ENCODE data around the gene TNK1.

TNK1 gene

DNA sequence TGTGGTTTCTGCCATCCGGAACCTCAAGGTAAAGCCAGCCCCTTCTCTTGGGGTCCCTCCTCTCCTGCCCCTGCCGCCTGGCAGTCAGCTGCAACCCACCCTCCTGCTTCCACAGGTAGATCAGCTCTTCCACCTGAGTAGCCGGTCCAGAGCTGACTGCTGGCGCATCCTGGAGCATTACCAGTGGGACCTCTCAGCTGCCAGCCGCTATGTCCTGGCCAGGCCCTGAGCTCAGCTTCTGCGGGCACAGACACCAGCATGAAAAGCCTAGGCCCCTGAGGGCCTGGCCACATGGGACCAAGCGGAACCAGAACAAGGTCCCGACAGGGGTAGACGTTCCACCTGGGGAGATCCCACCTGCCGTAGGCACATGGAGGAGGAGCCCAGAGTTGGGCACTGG is 8.0 kb downstream of the TNK1 start:
- FAIRE-seq, result no peak
- DNase-seq (ENCODE audit: extremely low spot score, insufficient read length, low read depth), result no peak

DNA sequence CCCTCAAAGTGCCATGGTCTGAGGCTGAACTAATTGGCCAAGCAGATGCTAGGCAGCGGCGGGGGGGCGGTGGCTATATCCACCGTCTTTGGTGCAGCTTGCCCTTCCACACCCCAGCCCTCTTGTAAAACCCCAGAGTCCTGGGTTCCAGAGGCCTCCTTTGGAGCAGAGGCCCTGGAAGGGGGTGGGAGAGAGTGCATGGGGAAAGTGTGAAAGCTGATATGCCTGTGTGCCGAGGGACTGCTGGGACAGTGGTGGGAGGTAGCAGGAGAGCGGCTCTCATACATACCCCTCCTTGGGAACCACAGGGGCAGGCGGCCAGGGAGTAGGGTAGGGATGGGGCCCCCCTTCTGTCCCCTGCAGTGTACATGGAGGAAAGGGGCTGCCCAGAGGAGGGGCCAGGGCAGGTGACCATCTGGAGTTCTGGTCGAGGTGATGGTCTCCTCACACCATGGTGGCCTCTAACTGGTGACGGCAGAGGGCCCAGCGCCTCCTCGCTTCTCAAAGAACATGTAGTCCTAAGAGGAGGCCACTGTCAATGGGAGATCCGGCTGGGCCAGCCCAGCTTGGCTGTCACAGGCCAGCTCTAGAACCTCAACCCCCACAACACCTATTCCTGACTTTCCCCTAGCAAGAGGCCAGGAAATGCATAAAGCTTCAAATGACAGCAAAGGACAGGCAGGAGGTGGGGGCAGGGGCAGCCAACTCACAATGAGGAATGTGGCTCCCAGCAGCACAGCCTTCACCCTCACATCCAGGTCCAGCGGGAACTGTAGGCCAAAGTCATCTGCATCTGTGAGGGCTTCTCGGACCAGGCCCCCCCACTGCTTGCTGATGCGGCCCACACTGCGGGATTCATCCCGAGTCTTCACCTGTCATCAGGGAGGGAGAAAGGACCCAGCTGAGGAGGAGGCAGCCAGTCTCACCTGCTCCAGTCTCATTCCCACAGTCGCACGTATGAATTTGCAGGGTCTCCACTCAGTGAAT is 9.3 kb downstream of the TNK1 start:
- no peak for FAIRE-seq
- DNase-seq (ENCODE audit: extremely low spot score, insufficient read length, low read depth), result no peak

DNA sequence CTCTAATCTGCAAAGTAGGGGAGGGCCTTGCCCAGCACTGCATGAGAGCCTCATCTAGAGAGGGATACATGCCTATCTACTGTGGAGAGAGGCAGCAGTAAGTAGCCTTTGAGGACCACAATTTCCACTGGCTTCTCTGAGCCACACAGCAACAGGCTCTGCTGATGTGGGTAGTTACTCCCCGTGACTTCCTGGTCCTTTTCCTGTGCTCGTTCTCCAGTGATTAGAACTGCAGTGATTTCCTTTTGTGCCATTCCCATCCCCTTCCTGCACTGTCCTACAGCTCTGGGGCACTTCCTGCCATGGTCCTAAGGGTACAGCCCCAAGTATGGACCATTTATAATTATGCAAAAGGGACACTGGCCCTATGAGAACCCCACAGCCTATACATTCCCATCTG is 10.4 kb downstream of the TNK1 start:
- DNase-seq (ENCODE audit: extremely low spot score, insufficient read length, low read depth) (no peak), FAIRE-seq (no peak)

DNA sequence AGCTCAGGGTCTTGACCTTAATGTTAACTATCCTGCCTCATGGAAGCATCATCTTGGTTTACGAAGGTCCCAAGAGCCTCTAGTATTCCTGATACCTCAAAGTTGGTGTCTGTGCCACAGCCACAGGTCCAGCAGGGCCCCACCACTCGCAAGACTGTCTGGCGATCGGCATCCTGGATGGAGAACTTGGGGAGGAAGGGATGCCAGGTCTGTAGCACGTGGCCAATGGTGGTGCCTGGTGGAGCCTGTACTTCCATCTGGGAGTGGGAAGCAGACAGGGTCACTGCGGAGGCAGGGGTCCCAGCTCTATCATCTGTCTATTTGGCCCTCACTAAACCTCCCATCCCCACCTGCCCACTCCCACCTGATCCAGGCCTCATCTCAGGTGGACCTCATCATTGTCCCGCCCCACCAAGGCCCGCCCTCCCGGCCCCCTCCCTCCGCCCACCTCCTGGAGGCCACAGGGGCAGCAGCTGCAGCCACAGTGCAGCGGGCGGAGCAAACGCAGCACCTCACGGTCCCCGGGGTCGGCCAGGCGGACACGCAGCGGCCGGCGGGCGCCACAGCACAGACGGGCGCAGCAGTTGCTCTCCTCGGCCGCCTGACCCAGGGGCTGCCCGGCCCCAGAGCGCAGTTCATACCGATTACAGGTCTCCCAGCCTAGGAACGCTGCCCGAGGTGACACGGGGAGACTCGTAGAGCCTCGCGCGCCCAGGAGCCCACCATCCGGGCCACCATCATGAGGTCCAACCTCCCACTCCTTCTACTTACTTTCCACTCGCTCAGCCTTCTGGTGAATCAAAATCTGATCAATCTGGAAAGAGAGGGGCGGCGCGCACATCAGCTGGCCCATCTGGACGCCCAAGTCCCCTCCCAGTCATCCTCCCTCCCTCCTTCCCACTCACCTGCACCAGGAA is 12.1 kb downstream of the TNK1 start:
- FAIRE-seq (no peak), DNase-seq (ENCODE audit: extremely low spot score, insufficient read length, low read depth) (no peak)

DNA sequence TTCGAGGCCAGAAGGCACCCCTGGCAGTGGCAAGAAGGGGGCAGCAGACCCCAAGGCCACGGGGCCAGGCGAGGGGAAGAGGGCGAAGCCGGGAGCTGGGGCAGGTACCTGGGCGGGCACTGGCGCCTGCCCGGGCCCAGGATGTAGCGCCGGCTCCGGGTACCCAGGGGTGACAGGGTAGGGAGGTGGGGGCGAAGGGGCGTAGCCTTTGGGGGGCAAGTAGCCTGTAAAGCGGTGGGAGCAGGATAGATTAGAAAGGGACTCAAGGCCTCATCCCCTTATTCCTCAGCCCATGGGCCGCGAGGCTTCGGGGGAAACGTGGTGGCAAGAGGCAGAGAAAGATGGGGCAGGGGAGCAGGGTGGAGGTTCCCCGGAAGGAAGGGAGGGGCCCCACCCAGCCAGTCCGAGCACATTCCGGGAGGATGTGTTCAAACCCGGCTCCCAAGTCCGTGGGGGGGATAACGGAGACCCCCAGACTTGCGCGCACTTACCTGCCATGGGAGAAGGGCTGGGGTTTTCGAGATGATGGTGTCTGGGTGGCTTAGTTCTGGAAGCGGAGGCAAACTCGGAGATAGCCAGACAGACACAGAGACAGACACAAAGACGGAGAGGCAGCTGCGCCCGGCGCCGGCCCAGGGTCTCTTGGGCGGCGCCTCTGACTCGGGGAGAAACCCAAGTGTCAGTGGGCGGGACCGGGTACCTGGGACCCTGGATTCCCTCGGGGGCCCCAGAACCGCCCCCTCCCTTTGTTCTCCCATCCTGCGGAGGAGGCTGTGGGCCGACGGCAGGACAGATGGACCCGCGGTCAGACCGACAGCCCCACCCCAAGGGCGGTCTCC is 12.9 kb downstream of the TNK1 start:
- DNase-seq (ENCODE audit: extremely low spot score, insufficient read length, low read depth) (no peak), FAIRE-seq (peak; percentile 21)

DNA sequence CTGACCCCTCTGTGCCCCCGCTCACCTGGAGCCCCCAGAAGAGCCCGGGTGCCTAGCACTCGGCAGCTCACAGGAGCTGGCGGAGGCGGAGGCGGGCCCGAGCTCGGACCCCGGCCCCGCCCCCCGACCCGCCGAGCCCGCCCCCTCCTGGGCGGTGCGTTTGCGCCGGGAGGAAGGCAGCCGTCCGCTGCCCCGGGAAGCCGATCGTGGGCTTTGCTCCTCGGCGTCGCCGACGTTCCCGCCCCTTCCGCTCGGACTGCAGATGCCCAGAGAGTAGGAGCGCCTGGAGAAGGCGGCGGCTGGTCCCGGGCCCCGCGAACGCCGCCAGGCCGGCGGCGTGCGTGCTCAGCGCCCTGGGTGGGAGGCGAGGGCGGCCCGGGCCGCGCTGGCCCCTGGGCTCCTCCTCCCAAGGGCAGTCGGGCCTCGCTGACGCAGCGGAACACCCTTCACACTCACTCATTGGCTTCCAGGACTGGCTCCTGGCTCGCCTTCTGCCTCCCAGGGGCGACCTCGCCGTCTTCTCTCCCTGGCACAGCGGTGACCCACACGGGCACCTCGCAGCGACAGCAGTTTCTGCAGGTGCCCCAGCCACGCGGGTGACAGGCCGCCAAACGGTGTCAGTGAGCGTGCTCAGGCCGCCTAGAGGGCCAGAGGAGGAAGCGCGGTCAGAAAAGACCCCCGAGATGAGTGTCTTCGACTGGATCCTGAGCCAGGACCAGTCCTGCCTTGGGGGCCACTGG is 13.7 kb downstream of the TNK1 start, which contains the start of gene PLSCR3:
Gene PLSCR3 (minus strand): TSS at position 74 of the 740 bp plus-strand sequence. CDS start 415 bp downstream, outside the sequence.
- FAIRE-seq (peak; percentile 90), DNase-seq (ENCODE audit: extremely low spot score, insufficient read length, low read depth) (peak; percentile 89)

DNA sequence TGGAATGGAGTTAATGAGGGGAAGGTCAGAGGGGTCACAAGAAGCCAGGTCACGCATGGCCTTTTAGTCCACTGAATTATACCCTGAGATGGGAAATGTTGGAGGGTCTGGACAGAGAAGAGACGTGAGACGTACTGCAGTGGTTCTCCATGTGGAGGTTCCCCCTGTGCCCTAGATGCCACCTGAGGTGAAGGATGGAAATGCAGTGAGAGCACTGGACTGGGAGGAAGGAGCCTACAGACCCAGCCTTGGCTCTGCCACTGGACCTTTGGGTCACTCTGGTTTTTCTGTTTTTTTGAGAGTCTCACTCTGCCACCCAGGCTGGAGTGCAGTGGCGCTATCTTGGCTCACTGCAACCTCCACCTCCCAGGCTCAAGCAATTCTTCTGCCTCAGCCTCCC is 15.3 kb downstream of the TNK1 start:
- FAIRE-seq, result no peak
- no peak for DNase-seq (ENCODE audit: extremely low spot score, insufficient read length, low read depth)

DNA sequence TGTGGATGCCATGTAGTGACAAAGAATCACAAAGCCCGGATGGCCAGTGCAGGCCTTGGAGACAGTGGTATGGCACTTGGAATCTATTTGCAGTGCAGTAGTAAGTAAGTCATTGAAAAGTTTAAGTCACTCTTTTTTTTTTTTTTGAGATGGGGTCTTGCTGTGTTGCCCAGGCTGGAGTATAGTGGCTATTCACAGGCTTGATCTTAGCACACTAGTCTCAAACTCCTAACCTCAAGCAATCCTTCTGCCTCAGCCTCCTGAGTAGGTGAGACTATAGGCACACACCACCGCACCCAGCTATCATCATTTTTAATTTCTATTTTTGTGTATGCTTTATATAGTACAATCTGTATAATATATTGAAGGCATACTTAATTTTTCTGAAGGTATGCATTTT is 17.7 kb downstream of the TNK1 start:
- no peak for DNase-seq (ENCODE audit: extremely low spot score, insufficient read length, low read depth)
- FAIRE-seq, result no peak

DNA sequence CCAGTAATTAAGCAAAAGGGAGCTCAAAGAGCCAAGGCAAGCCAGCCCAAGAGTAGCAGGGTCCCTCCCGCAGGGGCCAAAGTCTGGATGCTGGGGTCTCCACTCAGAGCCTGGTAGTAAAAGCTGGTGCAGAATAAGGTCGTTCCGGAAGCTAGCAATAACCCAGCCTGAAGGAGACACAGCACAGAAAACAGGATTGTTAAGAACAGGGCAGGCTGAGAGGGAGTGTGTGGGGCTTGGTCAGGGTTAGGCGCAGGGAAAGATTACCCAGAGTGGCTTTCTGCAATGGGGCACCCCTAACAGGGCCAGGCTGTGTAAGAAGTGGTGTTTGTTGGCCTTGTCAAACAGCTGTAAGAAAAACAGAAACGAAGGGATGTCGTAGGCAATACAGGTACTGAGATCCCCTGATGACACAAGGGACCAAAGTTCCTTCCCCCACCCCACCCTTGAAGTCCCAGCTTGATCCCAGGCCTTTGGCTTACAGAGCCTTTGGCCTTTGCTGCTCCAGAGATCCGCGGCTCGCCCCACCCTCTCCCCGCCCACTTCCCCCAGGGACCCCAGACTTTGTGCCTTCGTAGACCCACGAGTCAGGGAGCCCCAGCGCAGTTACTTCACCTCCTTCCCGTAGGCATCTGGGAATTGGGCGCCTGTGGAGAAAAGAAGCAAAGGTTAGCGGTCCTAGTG is 22.3 kb downstream of the TNK1 start:
- no peak for DNase-seq (ENCODE audit: extremely low spot score, insufficient read length, low read depth)
- FAIRE-seq, result no peak

DNA sequence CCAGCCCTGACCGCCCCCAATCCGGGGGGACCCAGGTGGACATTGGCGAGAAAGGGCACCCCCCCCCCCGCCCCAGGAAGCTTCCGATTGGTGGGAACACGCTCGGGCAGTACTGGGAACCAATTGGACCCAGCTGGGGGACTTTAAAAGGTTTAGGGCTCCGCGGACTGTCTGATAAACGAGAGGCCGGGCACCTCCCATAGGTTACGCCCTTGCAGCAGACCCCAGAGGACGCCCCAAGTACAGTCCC is 22.8 kb downstream of the TNK1 start:
- FAIRE-seq (no peak), DNase-seq (ENCODE audit: extremely low spot score, insufficient read length, low read depth) (no peak)

DNA sequence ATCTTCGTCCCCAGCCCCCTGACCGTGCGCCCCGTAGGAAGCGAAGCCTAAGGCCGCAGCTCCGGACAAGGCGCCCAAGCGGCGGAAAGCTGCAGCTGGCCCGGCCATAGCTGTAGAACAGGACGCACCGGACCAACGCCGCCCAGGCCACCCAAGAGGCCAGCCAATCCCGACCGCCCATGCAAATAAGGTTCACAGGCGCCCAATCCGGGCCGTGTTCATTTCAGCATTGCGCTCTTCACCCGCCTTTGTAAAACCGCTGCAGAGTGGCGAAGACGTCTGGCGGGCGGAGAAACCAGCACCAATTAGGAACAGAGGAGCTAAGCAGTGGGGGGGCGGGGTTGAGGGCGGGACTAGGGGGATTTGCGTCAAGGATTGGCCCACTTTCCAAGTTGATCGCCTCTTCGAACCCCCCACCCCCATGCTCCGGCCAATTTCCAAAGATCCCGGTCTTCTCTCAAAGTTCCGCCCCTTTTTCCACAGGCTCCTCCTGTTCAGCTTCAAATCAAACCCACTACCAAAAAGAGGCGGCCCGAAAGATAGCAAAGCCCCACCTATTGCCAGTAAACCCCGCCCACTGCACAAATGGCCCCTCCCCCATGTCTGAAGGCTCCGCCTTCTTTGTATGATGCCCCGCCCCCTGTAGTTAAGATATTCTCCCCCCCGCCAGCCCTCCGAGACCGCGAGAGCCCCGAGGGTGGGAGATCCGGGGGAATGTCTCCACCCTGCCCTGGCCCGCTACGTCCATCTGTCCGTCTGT is 23.3 kb downstream of the TNK1 start, which contains the start of gene TMEM256:
Gene TMEM256 (minus strand): TSS at position 121 of the 760 bp plus-strand sequence. CDS start 13 bp downstream, at position 108.
- FAIRE-seq (peak; percentile 100), DNase-seq (ENCODE audit: extremely low spot score, insufficient read length, low read depth) (peak; percentile 91)

DNA sequence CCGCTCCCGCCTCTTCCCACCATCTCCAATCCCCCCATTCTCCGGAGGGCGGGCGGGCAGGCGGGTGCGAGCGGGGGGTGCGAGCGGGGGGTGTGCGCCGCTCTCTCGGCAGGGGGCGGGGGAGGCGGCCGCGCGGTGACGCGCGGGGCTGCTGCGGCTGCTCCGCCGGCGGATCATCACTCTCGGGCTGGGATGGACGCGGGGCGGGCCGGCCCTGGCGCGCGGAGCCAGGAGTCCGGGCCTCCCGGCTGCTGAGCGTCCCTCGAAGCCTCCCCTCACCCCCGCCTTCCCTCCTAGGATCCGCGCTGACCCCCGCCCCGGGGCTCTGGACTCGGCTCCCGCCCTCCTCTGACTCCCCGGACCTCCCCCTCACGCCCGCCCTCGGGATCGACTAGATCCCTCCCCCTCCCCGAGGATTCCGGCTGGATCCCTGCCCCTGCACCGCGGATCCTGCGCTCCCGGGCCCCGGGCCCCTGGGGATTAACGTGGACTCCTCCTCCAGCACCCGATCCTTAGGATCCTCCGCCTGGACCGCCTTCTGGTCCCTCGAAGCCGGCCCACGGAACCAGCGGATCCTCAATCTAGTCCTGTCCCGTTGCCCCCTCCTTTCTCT is 24.0 kb downstream of the TNK1 start:
- FAIRE-seq (no peak), DNase-seq (ENCODE audit: extremely low spot score, insufficient read length, low read depth) (no peak)

DNA sequence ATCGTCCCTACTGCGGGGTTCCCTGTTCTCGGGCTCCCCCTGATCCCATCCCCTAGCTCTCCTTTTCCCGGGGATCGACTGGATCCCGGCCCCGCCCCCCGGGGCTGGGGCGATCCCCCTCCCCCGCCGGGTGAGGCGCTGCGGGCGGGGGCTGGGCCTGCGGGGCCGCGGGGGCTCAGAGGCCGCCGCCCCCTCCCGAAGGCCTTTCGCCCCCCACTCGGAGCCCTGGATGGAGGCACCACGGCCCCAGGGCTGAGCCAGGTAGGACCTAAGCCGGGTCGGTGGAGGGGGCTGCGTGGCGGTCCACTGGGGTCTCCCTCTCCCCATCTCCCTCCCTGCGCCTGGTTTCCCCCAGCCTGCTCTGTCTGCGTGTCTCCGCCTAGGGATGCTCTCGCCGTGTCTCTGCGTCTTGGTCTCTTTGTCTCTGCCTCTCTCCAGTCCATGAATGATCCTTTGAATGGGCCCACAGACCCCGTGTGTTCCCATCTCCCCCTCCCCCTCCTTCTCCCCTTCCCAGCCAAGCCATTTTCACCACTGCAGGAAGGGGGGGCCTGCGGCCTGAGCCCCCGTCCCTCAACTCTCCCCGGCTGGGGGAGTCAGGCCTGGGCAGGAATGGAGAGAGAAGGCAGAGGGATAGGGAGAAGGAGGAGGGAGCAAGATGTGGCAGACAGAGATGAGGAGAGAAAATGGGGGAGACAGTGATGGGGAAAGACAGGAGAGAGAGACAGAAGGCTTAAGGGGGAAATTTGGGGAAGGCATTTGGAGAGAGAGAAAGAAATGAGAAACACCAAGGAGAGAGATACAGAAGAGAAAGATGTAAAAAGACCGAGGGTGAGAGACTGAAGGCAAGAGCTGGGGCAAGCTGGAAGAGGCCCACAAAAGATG is 24.7 kb downstream of the TNK1 start:
- DNase-seq (ENCODE audit: extremely low spot score, insufficient read length, low read depth) (no peak), FAIRE-seq (no peak)

DNA sequence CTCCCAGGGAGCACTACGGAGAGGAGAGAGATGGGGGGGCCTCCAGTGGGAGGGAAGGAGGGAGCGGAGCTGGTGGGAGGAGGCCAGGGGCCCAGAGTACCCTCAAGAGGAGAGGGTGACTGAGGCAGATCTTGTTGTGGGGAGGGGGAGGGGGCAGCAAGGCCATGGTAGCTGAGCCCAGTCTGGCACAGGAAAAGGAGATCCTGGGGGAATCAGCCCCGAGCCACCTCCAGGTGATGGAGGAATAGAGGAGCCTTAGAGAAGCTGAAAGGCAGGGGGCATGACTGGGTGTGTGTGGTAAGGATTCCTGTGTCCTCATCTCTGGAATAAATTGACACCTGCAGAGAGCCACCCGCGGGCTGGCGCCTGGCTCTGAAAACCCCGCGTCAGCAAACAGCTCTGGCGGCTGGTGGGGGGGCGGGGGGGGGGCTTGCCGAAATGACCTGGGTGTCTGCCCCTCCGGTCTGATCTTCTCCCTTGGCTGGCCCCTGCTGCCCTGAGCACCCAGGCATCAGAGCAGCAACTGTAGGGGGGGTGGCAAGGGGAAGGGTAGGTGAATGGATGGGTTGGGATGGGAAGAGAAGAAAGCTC is 25.4 kb downstream of the TNK1 start:
- FAIRE-seq (no peak), DNase-seq (ENCODE audit: extremely low spot score, insufficient read length, low read depth) (no peak)

DNA sequence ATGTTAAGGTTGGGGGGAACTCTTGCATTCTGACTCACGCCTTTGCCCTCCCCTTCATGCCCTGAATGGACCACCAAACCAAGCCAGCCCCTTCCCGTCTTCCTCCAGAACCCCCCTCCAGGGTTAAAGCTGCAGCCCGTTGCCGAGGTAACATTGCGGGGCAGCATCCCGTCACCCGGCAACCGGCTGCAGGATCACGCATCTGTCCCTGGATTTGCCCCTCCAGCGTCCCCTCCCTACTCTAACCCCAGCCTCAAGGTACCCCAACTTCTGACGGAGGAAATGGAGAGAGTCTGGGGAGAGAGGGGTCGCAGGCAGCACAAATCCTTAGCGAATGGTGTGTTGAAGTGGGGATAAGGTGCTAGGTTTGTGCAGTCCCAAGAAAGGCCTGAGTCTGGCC is 26.2 kb downstream of the TNK1 start:
- FAIRE-seq (no peak), DNase-seq (ENCODE audit: extremely low spot score, insufficient read length, low read depth) (no peak)

DNA sequence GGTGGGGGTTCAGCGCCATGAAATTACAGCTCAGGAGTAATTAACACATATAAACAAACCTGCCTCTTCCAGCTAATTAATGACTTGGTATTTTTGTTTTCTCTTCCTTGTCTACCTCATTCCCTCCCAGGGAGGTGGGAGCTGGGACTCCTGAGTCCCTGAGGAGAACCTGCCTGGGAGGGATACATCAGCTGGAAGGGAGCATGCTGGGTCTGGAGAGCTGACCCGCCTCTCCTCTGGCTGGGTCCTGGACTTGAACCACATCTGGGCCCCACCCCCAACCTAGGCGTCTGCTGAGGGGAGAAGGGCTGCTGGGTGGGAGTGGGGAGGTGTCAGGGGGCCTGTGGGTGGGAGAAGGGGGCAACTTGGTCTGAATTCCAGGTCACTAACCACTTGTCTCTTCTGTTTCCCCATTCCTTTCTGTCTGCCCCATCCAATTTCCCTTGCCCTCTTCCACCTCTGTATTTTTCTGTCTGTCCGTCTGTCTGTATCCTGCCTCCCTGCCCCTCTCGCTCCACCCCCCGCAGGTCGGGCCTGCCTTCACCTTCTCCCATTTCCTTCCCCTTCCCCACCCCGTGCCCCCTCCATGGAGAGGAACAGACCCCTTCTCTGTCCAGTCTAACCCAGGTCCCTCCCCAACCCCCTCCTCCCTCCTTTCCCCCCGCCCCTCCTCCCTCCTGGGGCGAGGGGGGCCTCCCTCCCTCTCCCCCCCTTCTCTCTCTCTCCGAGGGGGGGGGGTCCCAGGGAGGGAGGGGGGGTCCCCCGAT is 26.8 kb downstream of the TNK1 start, which contains the start of gene NLGN2:
Gene NLGN2 (plus strand): TSS at position 361 of the 767 bp plus-strand sequence. CDS start 411 bp downstream, outside the sequence.
- FAIRE-seq, result no peak
- no peak for DNase-seq (ENCODE audit: extremely low spot score, insufficient read length, low read depth)
